ENCODE measurements around the gene CLEC4M. TPM values are rescaled to one million over a fixed set of nuclear protein-coding genes. Genes with fewer than 3 reads are reported as not detected.

The CLEC4M gene
- total and polyA plus RNA-seq, 2 of the 8 experiments (the other 6 are each of a cell fraction or from before 2014, with no cell fraction given), result not detected

- Histone ChIP-seq H3K9ac (replicated peaks in 1 of 4; ENCODE audit: extremely low read depth in 1 of 4, low read depth in 3 of 4, low read length in 3 of 4) (no peak overlapping the region), H4K8ac (ENCODE audit: extremely low read depth, insufficient read depth, low read length) (no peak overlapping the region), H3K56ac (replicated peaks; ENCODE audit: insufficient read length, low read depth, low read length) (no peak overlapping the region), H3K79me2 (ENCODE audit: control insufficient read depth in 1 of 2, insufficient read depth in 2 of 2, low read length in 2 of 2) (no peaks in the 10 kb centered on the region), H3K4me2 (ENCODE audit: insufficient read depth in 1 of 2, low read depth in 2 of 2, low read length in 2 of 2) (no peak overlapping the region), H2AK5ac (ENCODE audit: low read depth, low read length) (no peak overlapping the region), H2BK5ac (ENCODE audit: low read depth, low read length) (no peak overlapping the region), H2BK120ac (replicated peaks; ENCODE audit: low read depth, low read length) (no peak overlapping the region), H3K36me3 (ENCODE audit: control insufficient read depth in 2 of 4, insufficient read depth in 4 of 4, low read length in 3 of 4) (no peaks in the 10 kb centered on the region), H3K9me3 (ENCODE audit: insufficient read depth in 2 of 2, low read depth in 1 of 2, low read length in 1 of 2) (peaks cover 16 to 19% of the 10 kb centered on the region in 2 experiments), H3K27ac (ENCODE audit: low read depth, low read length) (no peak overlapping the region), H3K4ac (replicated peaks; ENCODE audit: insufficient read length, low read depth, low read length) (no peak overlapping the region), H2BK15ac (ENCODE audit: low read length) (no peak overlapping the region), H3K27me3 (replicated peaks in 1 of 4; ENCODE audit: control insufficient read depth in 3 of 4, extremely low read depth in 1 of 4, insufficient read depth in 3 of 4, low read length in 3 of 4) (peaks cover 0 to 2% (median 0%) of the 10 kb centered on the region in 4 experiments; a peak in 1 of 7 replicates), H2AFZ (ENCODE audit: low read length) (no peak overlapping the region), H3K4me1 (replicated peaks in 1 of 4; ENCODE audit: control insufficient read depth in 3 of 4, insufficient read depth in 4 of 4, low read length in 3 of 4) (peaks cover 0 to 3% (median 1%) of the 10 kb centered on the region in 4 experiments; a peak in 2 of 7 replicates), H3K23ac (ENCODE audit: insufficient read length) (no peak overlapping the region), H2BK20ac (ENCODE audit: low read length) (no peak overlapping the region), H4K5ac (ENCODE audit: insufficient read length, low read depth, low read length) (no peak overlapping the region), H3K18ac (ENCODE audit: extremely low read depth, low read length) (no peak overlapping the region), H3K79me1 (ENCODE audit: low read depth, low read length) (no peaks in the 10 kb centered on the region), H4K91ac (replicated peaks; ENCODE audit: insufficient read length, low read length) (no peak overlapping the region), H2BK12ac (ENCODE audit: low read depth, low read length) (no peak overlapping the region), H4K20me1 (replicated peaks in 1 of 2; ENCODE audit: control insufficient read depth in 1 of 2, insufficient read depth in 2 of 2, low read length in 2 of 2) (no peaks in the 10 kb centered on the region), H3K4me3 (ENCODE audit: extremely low read depth in 1 of 4, insufficient read depth in 2 of 4, low read depth in 3 of 4, low read length in 4 of 4) (no peak overlapping the region), H3K14ac (ENCODE audit: insufficient read length) (no peak overlapping the region), H3K23me2 (ENCODE audit: low read depth, low read length) (peaks cover 3% of the 10 kb centered on the region; the same call in 1 of the 2 replicates)
- 83% methylated on average over 17 of the region's 17 CpGs; no CpG with 5 or more reads in 1 of the 2 experiments for WGBS, 2 experiments (ENCODE audit: extremely low coverage in 1 of 2, insufficient coverage in 1 of 2, insufficient read length in 1 of 2, insufficient replicate concordance in 2 of 2, low coverage in 1 of 2, low lambda C conversion rate in 2 of 2, missing lambda C conversion rate in 1 of 2)
- CTCF ChIA-PET (ENCODE audit: partially characterized antibody), result interaction anchor here (0.7 to 5.2 kb wide), 19 partner anchors 14 to 234 kb away, joined by 3 to 36 read pairs (median 4); partner anchors contain the start of genes CD209, EVI5L, TIMM44 and TRAPPC5
- TF ChIP-seq CTBP2 (IDR thresholded peaks at IDR 0.05; ENCODE audit: borderline replicate concordance, insufficient read depth, insufficient read length, low read length), result no peak
- TF ChIP-seq GABPA (IDR thresholded peaks at IDR 0.05; ENCODE audit: borderline replicate concordance, insufficient read depth, low read length), result no peak
- no peak for TF ChIP-seq KDM1A (IDR thresholded peaks at IDR 0.05; ENCODE audit: borderline replicate concordance, low read length)
- TF ChIP-seq CHD1 (IDR thresholded peaks at IDR 0.05; ENCODE audit: low read depth, low read length), result no peak
- no peak for TF ChIP-seq KDM5A (IDR thresholded peaks at IDR 0.05; ENCODE audit: low read length)
- TF ChIP-seq CREB1 (IDR thresholded peaks at IDR 0.05), result no peak
- POLR2A ChIA-PET (ENCODE audit: partially characterized antibody), result interaction anchor here (1.6 to 3.2 kb wide), 2 partner anchors 11 to 34 kb away, joined by 3 to 13 read pairs; no protein-coding TSS in a partner anchor
- FAIRE-seq (no peak), DNase-seq (ENCODE audit: low read depth in 1 of 2, low spot score in 2 of 2) (no peak)
Measured at GRCh38 chr19:7801020-7801570, 38.1 kb downstream of the CLEC4M start.

Measured in H1 (cell line).